ENCODE measurements around the gene GPATCH2.

DNA sequence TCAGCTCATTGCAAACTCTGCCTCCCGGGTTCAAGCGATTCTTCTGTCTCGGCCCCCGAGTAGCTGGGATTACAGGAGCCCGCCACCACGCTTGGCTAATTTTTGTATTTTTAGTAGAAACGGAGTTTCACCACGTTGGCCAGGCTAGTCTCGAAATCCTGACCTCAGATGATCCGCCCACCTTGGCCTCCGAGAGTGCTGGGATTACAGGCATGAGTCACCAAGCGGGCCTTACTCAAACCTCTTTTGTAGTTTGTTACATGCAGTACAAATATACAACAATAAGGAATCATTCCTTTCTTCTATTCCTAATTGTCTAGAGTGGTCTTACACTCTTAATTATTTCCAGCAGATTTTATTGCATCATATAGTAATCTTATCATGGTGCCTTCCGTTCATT is 16.9 kb upstream of the GPATCH2 start:
- TF ChIP-seq, protein P1, sequence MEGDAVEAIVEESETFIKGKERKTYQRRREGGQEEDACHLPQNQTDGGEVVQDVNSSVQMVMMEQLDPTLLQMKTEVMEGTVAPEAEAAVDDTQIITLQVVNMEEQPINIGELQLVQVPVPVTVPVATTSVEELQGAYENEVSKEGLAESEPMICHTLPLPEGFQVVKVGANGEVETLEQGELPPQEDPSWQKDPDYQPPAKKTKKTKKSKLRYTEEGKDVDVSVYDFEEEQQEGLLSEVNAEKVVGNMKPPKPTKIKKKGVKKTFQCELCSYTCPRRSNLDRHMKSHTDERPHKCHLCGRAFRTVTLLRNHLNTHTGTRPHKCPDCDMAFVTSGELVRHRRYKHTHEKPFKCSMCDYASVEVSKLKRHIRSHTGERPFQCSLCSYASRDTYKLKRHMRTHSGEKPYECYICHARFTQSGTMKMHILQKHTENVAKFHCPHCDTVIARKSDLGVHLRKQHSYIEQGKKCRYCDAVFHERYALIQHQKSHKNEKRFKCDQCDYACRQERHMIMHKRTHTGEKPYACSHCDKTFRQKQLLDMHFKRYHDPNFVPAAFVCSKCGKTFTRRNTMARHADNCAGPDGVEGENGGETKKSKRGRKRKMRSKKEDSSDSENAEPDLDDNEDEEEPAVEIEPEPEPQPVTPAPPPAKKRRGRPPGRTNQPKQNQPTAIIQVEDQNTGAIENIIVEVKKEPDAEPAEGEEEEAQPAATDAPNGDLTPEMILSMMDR (IDR thresholded peaks at IDR 0.05) = no peak
- no peak for TF ChIP-seq POLR2A (IDR thresholded peaks at IDR 0.05)

Data from esophagus squamous epithelium (tissue), 4 donors.